Neural cell (in vitro differentiated cells): ENCODE measurements around the gene ARHGAP24. TPM values are rescaled to one million over a fixed set of nuclear protein-coding genes. Genes with fewer than 3 reads are reported as not detected.

Experiments
- H2AFZ ChIP-seq: fragments of 200-600, 300-800 bp; sonication (generic), shearing (Covaris generic); 2 replicates; pipeline ENCODE4 v1.6.0; 2014; ENCODE audit warnings: low read depth, mild to moderate bottlenecking, antibody characterized with exemption, low read length, moderate library complexity
- H3F3A ChIP-seq: fragments of 200-600 bp; shearing (Covaris generic); 2 replicates; pipeline ENCODE4 v1.6.1; 2016; ENCODE audit warnings: mild to moderate bottlenecking, moderate library complexity, mixed read lengths, antibody characterized with exemption, low read length; ENCODE audit not compliant: insufficient read depth, poor library complexity, severe bottlenecking
- H3K27ac ChIP-seq: fragments of 200-600, 300-800 bp; sonication (generic), shearing (Covaris generic); 2 replicates; pipeline ENCODE4 v1.5.1; 2014; ENCODE audit warnings: mild to moderate bottlenecking, low read length, moderate library complexity
- H3K27me3 ChIP-seq: fragments of 300-800, 200-600 bp; sonication (generic), shearing (Covaris generic); 2 replicates; pipeline ENCODE4 v1.6.0; 2014; ENCODE audit warnings: mild to moderate bottlenecking, low read depth, low read length, moderate library complexity; ENCODE audit not compliant: insufficient read depth
- H3K36me3 ChIP-seq: fragments of 300-800, 200-600 bp; sonication (generic), shearing (Covaris generic); 2 replicates; pipeline ENCODE4 v1.5.1; 2014; ENCODE audit warnings: mild to moderate bottlenecking, antibody characterized with exemption, low read length, moderate library complexity; ENCODE audit not compliant: insufficient read depth
- H3K4me2 ChIP-seq: fragments of 300-800, 200-600 bp; sonication (generic), shearing (Covaris generic); 2 replicates; pipeline ENCODE4 v1.6.0; 2014; ENCODE audit warnings: mild to moderate bottlenecking, low read length
- H3K4me3 ChIP-seq: fragments of 300-800, 200-600 bp; sonication (generic), shearing (Covaris generic); 2 replicates; pipeline ENCODE4 v1.5.1; 2014; ENCODE audit warnings: mild to moderate bottlenecking, low read length, moderate library complexity
- H3K79me2 ChIP-seq: fragments of 200-600 bp; shearing (Covaris generic); replicated peaks from 2 replicates; pipeline ENCODE4 v1.6.0; 2014; ENCODE audit warnings: mild to moderate bottlenecking, low read length, moderate library complexity; ENCODE audit not compliant: insufficient read depth
- H3K9ac ChIP-seq: fragments of 300-800, 200-600 bp; sonication (generic), shearing (Covaris generic); 2 replicates; pipeline ENCODE4 v1.6.1; 2016; ENCODE audit warnings: mild to moderate bottlenecking, low read length, mixed read lengths
- H3K9me2 ChIP-seq: fragments of 200-600 bp; shearing (Covaris generic); 2 replicates; pipeline ENCODE4 v1.6.1; 2016; ENCODE audit warnings: mild to moderate bottlenecking, low read length, mixed read lengths; ENCODE audit not compliant: insufficient read depth
- H3K9me3 ChIP-seq: fragments of 200-600, 300-800 bp; sonication (generic), shearing (Covaris generic); 2 replicates; pipeline ENCODE4 v1.6.1; 2016; ENCODE audit warnings: mild to moderate bottlenecking, mixed run types, low read length, moderate library complexity, mixed read lengths
- H4K20me1 ChIP-seq: fragments of 200-600 bp; shearing (Covaris generic); 2 replicates; pipeline ENCODE4 v1.6.1; 2016; ENCODE audit warnings: mild to moderate bottlenecking, mixed run types; ENCODE audit not compliant: insufficient read depth
- CTCF ChIP-seq: fragments of 450-650 bp; IDR thresholded peaks from 2 replicates; pipeline ENCODE4 v1.5.1; 2014; ENCODE audit warnings: antibody characterized with exemption, mild to moderate bottlenecking, moderate library complexity; ENCODE audit not compliant: poor library complexity, severe bottlenecking
- EP300 ChIP-seq: fragments of 450-650 bp; conservative IDR thresholded peaks from 2 replicates; pipeline ENCODE4 v1.6.1; 2014; ENCODE audit warnings: antibody characterized with exemption, mild to moderate bottlenecking, moderate library complexity; ENCODE audit not compliant: poor library complexity, severe bottlenecking
- EZH2 ChIP-seq: fragments of 200-600, 300-800 bp; shearing (Covaris generic), sonication (generic); IDR thresholded peaks from 2 replicates; pipeline ENCODE4 v1.6.1; 2014; ENCODE audit warnings: antibody characterized with exemption, low read length, borderline replicate concordance, mild to moderate bottlenecking; ENCODE audit not compliant: insufficient read depth, poor library complexity, severe bottlenecking
- MXI1 ChIP-seq: fragments of 450-650 bp; conservative IDR thresholded peaks from 2 replicates; pipeline ENCODE4 v1.6.1; 2014; ENCODE audit warnings: antibody characterized with exemption, mild to moderate bottlenecking; ENCODE audit not compliant: poor library complexity, severe bottlenecking
- POLR2AphosphoS5 ChIP-seq: IDR thresholded peaks from 2 replicates; pipeline ENCODE4 v1.6.1; 2012
- RAD21 ChIP-seq: fragments of 450-650 bp; conservative IDR thresholded peaks from 2 replicates; pipeline ENCODE4 v1.6.1; 2014; ENCODE audit warnings: antibody characterized with exemption, mild to moderate bottlenecking, moderate library complexity
- REST ChIP-seq: IDR thresholded peaks from 2 replicates; pipeline ENCODE4 v1.6.1; 2012; ENCODE audit warnings: borderline replicate concordance
- SMC3 ChIP-seq: fragments of 450-650 bp; conservative IDR thresholded peaks from 2 replicates; pipeline ENCODE4 v1.6.1; 2014; ENCODE audit warnings: antibody characterized with exemption, mild to moderate bottlenecking, moderate library complexity; ENCODE audit not compliant: poor library complexity
- TAF1 ChIP-seq: IDR thresholded peaks from 2 replicates; pipeline ENCODE4 v1.6.1; 2012; ENCODE audit warnings: low read depth
- polyA plus RNA-seq: library from polyadenylated mRNA; depleted of rRNA; stranded (reverse); fragments of >200 nt; gene quantifications from 2 replicates; pipeline ENCODE4 v1.2.3, GENCODE V29; 2014

Gene ARHGAP24
- polyA plus RNA-seq, 1 donor from 2014 or later: 2.9 TPM

GRCh38 chr4:85681221-85681657, 206.3 kb downstream of the ARHGAP24 start:
- no peaks in the 10 kb centered on the region for H3K36me3 ChIP-seq
- H3K79me2 ChIP-seq: no peaks in the 10 kb centered on the region
- no peaks in the 10 kb centered on the region for H3K9me3 ChIP-seq
- no peak overlapping the region for H3K9ac ChIP-seq
- H3K27me3 ChIP-seq: no peaks in the 10 kb centered on the region
- H3K4me2 ChIP-seq: no peak overlapping the region
- H3F3A ChIP-seq: no peaks in the 10 kb centered on the region
- TF ChIP-seq REST (no peak), MXI1 (no peak)
- H3K4me3 ChIP-seq: no peak overlapping the region
- H3K27ac ChIP-seq: no peak overlapping the region
- H4K20me1 ChIP-seq: no peaks in the 10 kb centered on the region
- H2AFZ ChIP-seq: no peak overlapping the region
- H3K9me2 ChIP-seq: no peaks in the 10 kb centered on the region

- Histone ChIP-seq H2AFZ (no peak overlapping the region), H3K9me2 (no peaks in the 10 kb centered on the region), H3K9me3 (no peaks in the 10 kb centered on the region), H3F3A (no peaks in the 10 kb centered on the region), H3K79me2 (no peaks in the 10 kb centered on the region), H3K27me3 (no peaks in the 10 kb centered on the region), H3K36me3 (no peaks in the 10 kb centered on the region), H4K20me1 (no peaks in the 10 kb centered on the region), H3K9ac (no peak overlapping the region), H3K4me3 (no peak overlapping the region), H3K4me2 (no peak overlapping the region), H3K27ac (no peak overlapping the region)
- no peak for TF ChIP-seq RAD21
- no peak for TF ChIP-seq POLR2AphosphoS5
- TF ChIP-seq CTCF: no peak
- no peak for TF ChIP-seq TAF1
- TF ChIP-seq EZH2: no peak
- TF ChIP-seq REST: no peak
- TF ChIP-seq EP300: no peak
- TF ChIP-seq SMC3: no peak
- TF ChIP-seq MXI1: no peak
Measured at GRCh38 chr4:85681921-85682320, 207.0 kb downstream of the ARHGAP24 start.
